Smooth muscle cell (in vitro differentiated cells): Measurements from ENCODE around the gene PID1. TPM values are rescaled to one million over a fixed set of nuclear protein-coding genes. Genes with fewer than 3 reads are reported as not detected.

Experiments used
- DNase-seq: peaks from one replicate; lab custom pipeline; 2025; ENCODE audit not compliant: unreplicated experiment; lab: John Stamatoyannopoulos, UW
- H2AFZ ChIP-seq: fragments of 200-600 bp; sonication (generic); 2 replicates; pipeline ENCODE4 v1.6.0; 2016; ENCODE audit warnings: antibody characterized with exemption, low read depth, mild to moderate bottlenecking
- H3F3A ChIP-seq: fragments of 200-600 bp; sonication (generic); 2 replicates; pipeline ENCODE4 v1.6.0; 2017; ENCODE audit warnings: antibody characterized with exemption, low read depth
- H3K27ac ChIP-seq: fragments of 200-600 bp; sonication (generic); 2 replicates; pipeline ENCODE4 v1.5.1; 2016; ENCODE audit warnings: low read depth, mild to moderate bottlenecking
- H3K27me3 ChIP-seq: fragments of 200-600 bp; sonication (generic); 2 replicates; pipeline ENCODE4 v1.6.1; 2016; ENCODE audit warnings: low read depth, mild to moderate bottlenecking
- H3K36me3 ChIP-seq: fragments of 200-600 bp; sonication (generic); 2 replicates; pipeline ENCODE4 v1.5.1; 2016; ENCODE audit warnings: low read depth
- H3K4me1 ChIP-seq: fragments of 200-600 bp; sonication (generic); 2 replicates; pipeline ENCODE4 v1.5.1; 2016; ENCODE audit warnings: low read depth
- H3K4me2 ChIP-seq: fragments of 200-600 bp; sonication (generic); 2 replicates; pipeline ENCODE4 v1.6.0; 2016; ENCODE audit warnings: mild to moderate bottlenecking
- H3K4me3 ChIP-seq: fragments of 200-600 bp; sonication (generic); 2 replicates; pipeline ENCODE4 v1.5.1; 2016; ENCODE audit warnings: mild to moderate bottlenecking
- H3K79me2 ChIP-seq: fragments of 200-600 bp; sonication (generic); 2 replicates; pipeline ENCODE4 v1.6.0; 2016; ENCODE audit warnings: low read depth, mild to moderate bottlenecking
- H3K9ac ChIP-seq: fragments of 200-600 bp; sonication (generic); 2 replicates; pipeline ENCODE4 v1.6.0; 2016; ENCODE audit warnings: low read depth
- H3K9me3 ChIP-seq: fragments of 200-600 bp; sonication (generic); replicated peaks from 2 replicates; pipeline ENCODE4 v1.5.1; 2016; ENCODE audit warnings: low read depth
- H4K20me1 ChIP-seq: fragments of 200-600 bp; sonication (generic); 2 replicates; pipeline ENCODE4 v1.6.0; 2016; ENCODE audit warnings: low read depth
- WGBS: methylation state at CpG from one replicate; pipeline ENCODE4 v1.1.7; 2016; ENCODE audit warnings: low lambda C conversion rate; 5-methylcytosine and 5-hydroxymethylcytosine counted together
- polyA plus RNA-seq: library from polyadenylated mRNA; unstranded; fragments of >200 nt; fragmentation: Nextera tagmentation; extraction: Ambion mirVana; gene quantifications from 2 replicates; pipeline ENCODE4 v1.2.1, GENCODE V29; 2016
- total RNA-seq: library from RNA; depleted of rRNA; stranded (reverse); fragments of >200 nt; gene quantifications from 2 replicates; pipeline ENCODE4 v1.2.3, GENCODE V29; 2014
- TF ChIP-seq, protein P1 (sequence below): fragments of 200-600 bp; sonication (generic); IDR thresholded peaks from 2 replicates; pipeline ENCODE4 v1.5.1; 2017; ENCODE audit warnings: borderline replicate concordance, mild to moderate bottlenecking, antibody characterized with exemption; ENCODE audit not compliant: insufficient read depth, poor library complexity, severe bottlenecking

PID1 gene
- total and polyA plus RNA-seq, 2 experiments from 2014 or later, result 18.1 to 45.3 TPM

DNA sequence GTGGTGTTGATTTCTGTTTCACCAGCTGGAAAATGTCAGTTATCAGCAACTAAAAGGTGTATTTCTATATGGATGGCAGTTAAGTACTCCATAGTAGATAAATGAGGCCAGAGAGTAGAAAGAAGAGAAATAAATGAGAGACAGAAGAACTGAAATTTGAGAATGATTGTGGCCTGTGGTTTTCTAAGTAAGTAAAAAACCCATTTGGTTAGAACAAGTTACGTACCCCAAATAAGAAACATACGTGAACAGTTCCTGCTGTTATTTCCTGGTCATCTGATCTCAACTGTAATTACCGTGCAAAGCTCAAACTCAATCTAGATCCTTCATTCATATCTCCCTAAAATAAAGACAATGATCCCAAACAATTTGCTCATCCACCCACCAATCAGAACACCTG is 181.3 kb downstream of the PID1 start:
- Histone ChIP-seq H3K27ac (no peak overlapping the region), H3K27me3 (no peaks in the 10 kb centered on the region), H2AFZ (no peak overlapping the region), H3K4me2 (peak overlapping the region; percentile 71), H3K4me3 (no peak overlapping the region), H3K9ac (no peak overlapping the region), H4K20me1 (no peaks in the 10 kb centered on the region), H3K79me2 (peaks cover 21% of the 10 kb centered on the region), H3K4me1 (no peaks in the 10 kb centered on the region), H3K36me3 (no peaks in the 10 kb centered on the region), H3K9me3 (no peaks in the 10 kb centered on the region), H3F3A (no peaks in the 10 kb centered on the region)
- no peak for DNase-seq
- TF ChIP-seq, protein P1, sequence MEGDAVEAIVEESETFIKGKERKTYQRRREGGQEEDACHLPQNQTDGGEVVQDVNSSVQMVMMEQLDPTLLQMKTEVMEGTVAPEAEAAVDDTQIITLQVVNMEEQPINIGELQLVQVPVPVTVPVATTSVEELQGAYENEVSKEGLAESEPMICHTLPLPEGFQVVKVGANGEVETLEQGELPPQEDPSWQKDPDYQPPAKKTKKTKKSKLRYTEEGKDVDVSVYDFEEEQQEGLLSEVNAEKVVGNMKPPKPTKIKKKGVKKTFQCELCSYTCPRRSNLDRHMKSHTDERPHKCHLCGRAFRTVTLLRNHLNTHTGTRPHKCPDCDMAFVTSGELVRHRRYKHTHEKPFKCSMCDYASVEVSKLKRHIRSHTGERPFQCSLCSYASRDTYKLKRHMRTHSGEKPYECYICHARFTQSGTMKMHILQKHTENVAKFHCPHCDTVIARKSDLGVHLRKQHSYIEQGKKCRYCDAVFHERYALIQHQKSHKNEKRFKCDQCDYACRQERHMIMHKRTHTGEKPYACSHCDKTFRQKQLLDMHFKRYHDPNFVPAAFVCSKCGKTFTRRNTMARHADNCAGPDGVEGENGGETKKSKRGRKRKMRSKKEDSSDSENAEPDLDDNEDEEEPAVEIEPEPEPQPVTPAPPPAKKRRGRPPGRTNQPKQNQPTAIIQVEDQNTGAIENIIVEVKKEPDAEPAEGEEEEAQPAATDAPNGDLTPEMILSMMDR, result no peak
- 53% methylated on average over 3 of the region's 3 CpGs for WGBS

DNA sequence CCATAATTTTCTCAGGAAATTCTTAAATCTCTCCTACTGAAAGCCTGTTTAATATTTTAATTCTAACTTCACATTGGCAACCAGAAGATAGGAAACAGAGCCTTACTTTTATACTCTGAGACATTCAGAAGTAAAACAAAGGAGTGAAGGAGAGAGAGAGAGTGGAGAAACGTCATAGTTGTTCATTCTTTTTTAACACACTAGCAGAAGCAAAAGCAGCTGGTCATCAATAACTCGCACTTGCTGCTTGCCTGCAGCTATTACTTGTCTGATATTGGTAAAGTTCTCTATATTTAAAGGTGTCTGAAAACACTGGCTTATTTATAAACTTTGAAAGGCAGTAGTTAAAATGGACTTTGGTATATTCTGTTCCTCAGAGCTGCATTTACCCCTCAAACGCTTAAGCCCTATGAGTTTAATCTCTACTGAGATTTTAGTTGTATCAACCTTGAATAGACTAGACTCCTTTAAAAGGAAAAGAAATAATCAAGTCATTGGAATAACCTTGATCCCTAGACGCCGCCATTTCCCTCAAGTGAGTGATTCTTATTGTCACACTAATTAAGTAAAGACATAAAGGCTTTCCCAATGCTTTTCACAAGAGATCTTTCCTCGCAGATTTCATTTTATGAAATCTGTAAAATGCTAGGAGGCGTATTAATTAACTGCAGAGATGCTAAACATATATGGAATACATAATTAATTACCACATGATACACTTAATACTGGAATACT is 182.0 kb downstream of the PID1 start:
- H3K4me2 ChIP-seq, result peak overlapping the region; percentile 71
- DNase-seq, result no peak
- 77% methylated on average over 7 of the region's 7 CpGs for WGBS
- no peaks in the 10 kb centered on the region for H4K20me1 ChIP-seq
- H2AFZ ChIP-seq, result no peak overlapping the region
- no peak overlapping the region for H3K9ac ChIP-seq
- H3K27me3 ChIP-seq, result no peaks in the 10 kb centered on the region
- peaks cover 26% of the 10 kb centered on the region for H3K79me2 ChIP-seq
- no peak overlapping the region for H3K4me3 ChIP-seq
- no peaks in the 10 kb centered on the region for H3K9me3 ChIP-seq
- H3F3A ChIP-seq, result no peaks in the 10 kb centered on the region
- H3K36me3 ChIP-seq, result no peaks in the 10 kb centered on the region
- peak overlapping the region; percentile 28 for H3K27ac ChIP-seq
- H3K4me1 ChIP-seq, result no peaks in the 10 kb centered on the region
- TF ChIP-seq, protein P1, result no peak

DNA sequence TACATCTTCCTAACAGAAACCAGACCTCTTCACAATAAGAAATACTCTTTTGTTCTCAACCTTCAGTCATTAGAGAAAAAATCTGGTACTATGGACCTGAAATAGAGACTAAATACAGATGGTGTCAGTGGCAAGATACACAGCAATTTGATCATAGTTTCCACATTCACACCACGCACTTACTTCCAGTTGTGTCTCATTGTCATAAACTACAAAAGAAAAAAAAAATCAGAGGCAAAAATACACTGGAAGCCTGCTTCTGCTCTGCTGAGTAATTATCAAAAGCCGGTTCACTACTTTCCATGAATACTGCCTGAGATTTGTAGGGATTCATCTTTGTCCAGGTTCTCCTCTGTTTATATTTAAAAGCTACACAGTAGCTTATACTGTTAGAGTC is 182.6 kb downstream of the PID1 start:
- DNase-seq, result no peak
- H3K4me2 ChIP-seq, result peak overlapping the region; percentile 71
- no peak overlapping the region for H2AFZ ChIP-seq
- H3K4me3 ChIP-seq, result no peak overlapping the region
- H3K9ac ChIP-seq, result no peak overlapping the region
- WGBS, result 37% methylated on average over 2 of the region's 2 CpGs
- no peaks in the 10 kb centered on the region for H3K9me3 ChIP-seq
- H3K79me2 ChIP-seq, result peaks cover 27% of the 10 kb centered on the region
- no peaks in the 10 kb centered on the region for H3K27me3 ChIP-seq
- H3K27ac ChIP-seq, result peak overlapping the region; percentile 28
- H4K20me1 ChIP-seq, result no peaks in the 10 kb centered on the region
- H3F3A ChIP-seq, result no peaks in the 10 kb centered on the region
- TF ChIP-seq, protein P1, result no peak
- no peaks in the 10 kb centered on the region for H3K36me3 ChIP-seq
- no peaks in the 10 kb centered on the region for H3K4me1 ChIP-seq
